22Rv1 (cell line): ENCODE data around the gene TUBB4B.

Experiments
- CTCF ChIP-seq: fragments of 450-650 bp; IDR thresholded peaks from 2 replicates; pipeline ENCODE4 v1.5.1; 2017; ENCODE audit warnings: mild to moderate bottlenecking
- ZFX ChIP-seq: fragments of 450-650 bp; IDR thresholded peaks from 2 replicates; pipeline ENCODE4 v1.6.1; 2017; ENCODE audit warnings: antibody characterized with exemption, borderline replicate concordance

GRCh38 chr9:137236238-137236935 is 4.7 kb upstream of the TUBB4B start:
- TF ChIP-seq CTCF (peak; percentile 99), ZFX (no peak)
